Retina (tissue), 1 donor: ENCODE data around the gene THADA.
"Not testable (repeated sequence)": the region's sequence is repeated elsewhere in the genome, so short reads cannot be mapped to it uniquely, and the experiment has no call there.

Experiments used
- DNase-seq: peaks from one replicate; pipeline ENCODE4 v3.0.0-alpha.2; 2016

The THADA gene

GRCh38 chr2:43462866-43463641 lies 132.8 kb downstream of the THADA start:
- DNase-seq, result no peak

DNA sequence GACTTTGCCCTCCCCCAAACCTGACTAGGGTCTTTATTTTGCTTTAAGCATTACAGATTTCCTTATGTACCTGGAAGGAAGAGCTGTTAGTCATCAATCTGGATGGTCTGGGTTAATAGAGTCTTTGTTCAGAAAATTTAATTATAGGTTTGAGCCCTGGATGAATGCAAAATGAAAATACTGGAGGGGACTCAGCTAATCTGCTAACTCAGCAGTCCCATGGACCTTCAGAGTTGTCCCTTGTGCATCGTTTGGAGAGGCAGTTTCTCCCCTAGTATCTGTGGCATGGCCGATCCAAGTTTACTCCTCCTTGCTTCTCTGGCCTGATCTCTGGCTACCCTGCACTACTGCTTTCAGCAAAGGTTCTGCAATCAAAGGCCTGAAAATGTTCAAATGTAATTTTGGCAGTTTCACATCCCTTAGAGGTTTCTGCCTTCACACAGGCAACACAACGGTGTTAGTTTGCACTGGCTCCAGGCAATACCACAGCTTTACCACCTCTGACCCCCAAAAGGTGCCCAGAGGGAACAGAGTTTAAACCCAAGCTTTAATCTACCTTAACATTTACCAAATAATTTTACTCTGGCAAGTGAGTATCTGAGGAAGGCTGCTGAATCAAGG lies 134.3 kb downstream of the THADA start:
- DNase-seq, result no peak

- DNase-seq, result no peak
Measured at GRCh38 chr2:43460611-43461365, 135.1 kb downstream of the THADA start.

GRCh38 chr2:43460174-43460546 lies 135.7 kb downstream of the THADA start:
- no peak for DNase-seq

- no peak for DNase-seq
Measured at GRCh38 chr2:43459446-43460173, 136.2 kb downstream of the THADA start.

GRCh38 chr2:43458014-43458628 lies 137.7 kb downstream of the THADA start:
- DNase-seq, result no peak

DNA sequence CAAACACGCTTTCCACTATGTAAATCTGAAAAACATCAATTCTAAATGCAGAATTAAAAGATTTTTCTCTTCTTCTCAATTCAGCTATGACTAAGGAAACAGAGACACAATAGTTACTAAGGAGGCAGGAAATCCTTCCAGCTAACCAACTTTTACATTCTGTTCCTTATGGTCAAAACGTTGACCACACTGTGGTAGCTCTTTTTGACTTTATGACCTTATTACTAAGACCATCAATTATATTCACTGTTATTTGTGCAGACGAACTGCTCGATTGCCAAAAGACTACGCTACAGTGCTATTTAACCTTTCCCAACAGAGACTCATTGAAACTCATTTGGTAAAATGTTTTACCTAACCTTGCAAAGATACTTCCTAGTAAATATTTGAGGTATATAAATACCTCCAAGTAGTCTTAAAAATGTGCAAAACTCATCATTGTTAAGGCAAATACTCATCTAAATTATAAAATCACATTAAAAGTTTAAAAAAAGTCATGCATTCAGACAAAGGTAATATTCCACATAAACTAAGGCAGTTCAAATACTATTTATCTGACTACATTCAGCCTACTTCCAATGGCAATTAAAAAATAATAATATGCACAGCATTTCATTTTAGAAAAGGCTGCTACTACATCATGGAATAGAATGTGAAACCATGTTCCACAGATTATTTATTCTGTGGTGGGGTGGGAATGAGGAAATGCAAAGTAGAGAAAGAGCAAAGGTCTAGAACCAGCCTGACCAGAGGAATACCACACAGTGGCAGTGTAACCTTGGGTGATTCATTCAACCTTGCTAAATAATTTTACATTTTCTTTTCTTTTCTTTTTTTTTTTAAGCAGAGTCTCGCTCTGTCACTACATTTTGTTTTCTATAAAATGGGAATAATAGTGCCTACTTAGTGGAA lies 139.9 kb downstream of the THADA start:
- DNase-seq, result no peak

- DNase-seq, result no peak
Measured at GRCh38 chr2:43455296-43455695, 140.5 kb downstream of the THADA start.

DNA sequence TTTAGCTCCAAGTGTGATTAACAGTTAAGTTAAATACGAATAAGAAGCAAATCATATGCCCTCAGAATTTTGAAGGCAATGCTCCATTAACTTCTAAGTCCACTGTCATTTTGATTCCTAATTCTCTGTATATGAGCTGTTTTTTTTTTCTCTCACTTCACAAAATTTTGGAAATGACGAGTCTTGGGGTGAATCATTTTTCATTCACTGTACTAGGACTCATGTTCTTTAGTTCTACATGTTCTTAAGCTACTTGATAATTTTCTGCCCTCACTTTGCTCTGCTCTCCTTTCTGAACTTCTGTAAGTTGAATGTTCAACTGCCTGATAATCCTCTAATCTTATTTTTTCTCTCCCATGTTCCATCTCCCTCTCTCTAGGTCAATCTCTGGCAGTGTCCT lies 141.0 kb downstream of the THADA start:
- no peak for DNase-seq

- DNase-seq, result no peak
Measured at GRCh38 chr2:43453179-43454170, 142.4 kb downstream of the THADA start.

- no peak for DNase-seq
Measured at GRCh38 chr2:43452318-43452731, 143.5 kb downstream of the THADA start.

DNA sequence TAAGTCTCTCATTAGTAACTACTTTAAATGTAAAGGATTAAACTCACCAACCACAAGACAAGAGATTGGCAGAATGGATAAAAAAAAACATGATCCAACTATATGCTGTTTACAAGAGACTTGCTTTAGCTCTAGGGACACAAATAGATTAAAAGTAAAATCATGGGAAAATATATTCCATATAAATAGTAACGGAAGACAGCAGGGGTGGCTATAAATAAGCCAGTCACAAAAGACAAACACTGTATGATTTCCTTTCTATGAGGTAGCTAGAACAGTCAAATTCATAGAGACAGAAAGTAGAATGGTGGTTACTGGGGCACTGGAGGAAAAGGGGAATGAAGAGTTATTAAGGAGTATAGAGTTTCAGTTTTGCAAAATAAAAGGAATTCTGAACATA lies 145.2 kb downstream of the THADA start:
- no peak for DNase-seq

GRCh38 chr2:43448822-43449110 lies 147.1 kb downstream of the THADA start:
- DNase-seq, result no peak

DNA sequence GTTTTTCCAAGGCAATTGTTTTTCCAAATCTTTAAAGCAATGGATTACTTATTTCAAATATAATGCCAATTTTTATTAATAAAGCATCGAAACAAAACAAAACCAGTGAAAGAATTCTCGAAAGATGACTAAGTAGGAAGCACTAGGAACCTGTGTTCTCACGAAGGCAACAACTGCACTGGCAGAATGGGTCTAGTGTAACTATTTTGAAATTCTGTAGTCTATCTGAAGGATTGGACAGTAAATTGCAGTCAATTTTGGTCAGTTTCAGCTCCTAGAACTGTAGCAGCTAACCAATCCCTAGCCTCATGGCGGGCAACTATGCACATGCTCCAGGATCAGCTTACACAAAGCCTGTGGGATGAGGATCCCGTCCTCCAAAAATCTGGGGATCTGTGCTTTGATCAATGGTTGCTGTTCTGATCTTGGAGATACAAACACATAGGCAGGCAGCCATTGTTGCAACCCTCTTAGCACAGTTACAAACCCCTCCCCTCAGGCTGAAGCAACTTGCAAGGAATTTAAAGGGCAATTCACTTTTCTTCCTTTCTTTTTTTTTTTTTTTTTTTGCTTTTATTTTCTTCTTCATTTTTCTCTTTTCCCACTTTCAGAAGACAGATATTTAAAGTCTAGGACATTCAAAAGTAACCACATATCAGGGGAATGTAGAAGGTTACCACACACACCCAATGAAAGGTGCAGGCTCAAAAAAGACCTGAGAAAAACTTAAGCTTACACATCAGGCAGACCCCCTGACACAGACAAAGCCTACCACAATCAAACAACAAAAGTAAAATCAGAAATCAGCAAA lies 147.6 kb downstream of the THADA start:
- no peak for DNase-seq

DNA sequence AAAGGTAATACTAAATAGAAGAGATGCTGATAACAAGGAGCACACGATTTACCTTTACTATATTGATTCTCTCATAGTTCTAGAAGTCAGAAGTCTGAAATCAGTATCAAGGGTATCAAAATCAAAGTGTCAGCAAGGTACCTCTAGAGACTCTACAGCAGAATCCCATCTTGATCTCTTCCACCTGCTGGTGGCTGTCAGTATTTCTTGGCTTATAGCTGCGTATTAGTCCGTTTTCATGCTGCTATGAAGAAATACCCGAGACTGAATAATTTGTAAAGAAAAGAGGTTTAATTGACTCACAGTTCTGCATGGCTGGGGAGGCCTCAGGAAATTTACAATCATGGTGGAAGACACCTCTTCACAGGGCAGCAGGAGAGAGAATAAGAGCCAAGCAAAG lies 149.1 kb downstream of the THADA start:
- not testable (repeated sequence) for DNase-seq

- DNase-seq, result no peak
Measured at GRCh38 chr2:43445781-43446180, 150.1 kb downstream of the THADA start.

DNA sequence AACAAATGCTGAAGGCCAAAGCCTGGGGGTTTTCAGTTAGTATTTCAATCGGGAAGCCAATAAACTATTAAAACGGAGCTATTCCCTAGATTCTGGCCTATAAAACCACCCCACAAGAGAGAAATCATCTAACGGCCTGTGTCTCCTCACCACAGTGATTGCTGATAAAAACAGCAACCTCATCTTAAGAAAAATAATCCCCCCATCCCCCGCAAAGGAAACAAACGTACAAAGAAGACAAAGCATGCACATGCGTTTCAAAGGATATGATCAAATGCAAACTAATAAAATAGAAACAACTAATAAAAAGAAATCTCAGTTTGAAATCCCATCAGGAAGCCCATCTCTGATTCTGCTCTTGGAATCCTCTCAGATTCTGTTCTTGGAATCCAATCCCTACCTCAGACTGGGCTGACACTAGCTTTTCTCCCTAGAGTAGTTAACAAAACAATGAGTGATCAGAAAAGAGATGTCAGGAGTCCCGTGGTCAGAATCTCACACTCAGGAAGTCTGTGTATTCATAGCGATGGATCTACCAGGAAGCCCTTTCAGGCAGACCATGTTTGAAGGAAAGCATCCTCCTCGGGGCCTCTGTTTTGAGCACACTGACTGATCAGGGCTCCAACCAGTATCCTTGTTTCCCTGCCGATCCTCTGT lies 150.7 kb downstream of the THADA start:
- DNase-seq, result no peak

GRCh38 chr2:43443282-43443681 lies 152.6 kb downstream of the THADA start:
- DNase-seq, result no peak

DNA sequence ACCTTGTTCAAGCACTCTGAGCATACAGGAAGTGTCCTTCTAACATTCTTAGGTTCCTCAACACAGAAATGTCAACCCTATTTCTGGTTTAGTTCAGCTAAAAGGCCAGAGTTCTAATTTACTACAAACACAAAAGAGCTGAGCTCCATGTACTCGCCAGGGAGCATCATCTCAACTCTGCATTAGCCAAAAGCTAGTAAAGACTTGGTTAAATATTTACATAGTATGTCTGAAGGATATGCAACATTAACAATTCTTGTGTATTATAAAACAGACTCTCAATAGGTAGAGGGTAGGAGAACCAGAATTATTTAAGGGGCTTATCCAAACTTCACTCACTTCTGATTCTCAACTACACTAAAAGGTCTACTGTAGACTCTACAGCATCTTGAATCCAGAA lies 154.6 kb downstream of the THADA start:
- no peak for DNase-seq
